GM19467 (cell line): ENCODE measurements around the gene SV2B.

Experiments used
- ATAC-seq: cut with Tn5 transposase; IDR thresholded peaks from one replicate; pipeline ENCODE4 v1.9.1; 2021; ENCODE audit warnings: mild to moderate bottlenecking, moderate library complexity; ENCODE audit not compliant: unreplicated experiment

The SV2B gene

DNA sequence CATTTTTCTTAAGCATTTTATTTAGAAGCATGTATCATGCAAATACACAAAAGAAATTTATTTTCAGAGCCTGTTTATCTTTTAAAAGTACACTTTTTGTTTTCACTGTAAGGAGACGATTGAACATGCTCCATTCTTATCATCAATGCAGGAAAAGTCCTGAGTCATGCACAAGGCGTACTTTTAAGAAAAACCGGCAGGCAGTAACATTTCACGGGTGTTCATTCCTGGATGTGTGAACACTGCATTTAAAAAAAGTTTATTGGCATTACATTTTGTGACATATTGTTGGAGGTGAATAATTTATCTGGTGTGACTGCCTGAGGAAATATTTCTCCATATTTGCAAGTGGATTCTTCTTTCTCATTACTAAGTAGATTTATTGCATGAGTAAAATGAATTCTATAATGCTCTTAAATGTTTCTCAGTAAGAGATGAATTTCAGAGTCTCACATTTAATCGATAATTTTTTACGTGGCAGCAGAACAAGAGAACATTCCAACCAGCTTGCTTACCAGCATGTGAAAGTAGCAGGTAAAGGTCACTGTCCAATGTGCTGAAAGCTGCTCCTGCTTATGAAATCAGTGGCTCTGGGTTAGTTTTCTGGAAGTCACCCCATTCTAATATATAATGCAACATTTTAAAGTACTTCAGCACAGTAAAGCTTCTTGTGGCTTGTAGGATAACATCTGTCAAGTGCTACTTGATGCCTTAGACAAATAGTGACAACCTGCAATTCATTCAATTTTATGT is 87.0 kb downstream of the SV2B start:
- ATAC-seq: no peak

DNA sequence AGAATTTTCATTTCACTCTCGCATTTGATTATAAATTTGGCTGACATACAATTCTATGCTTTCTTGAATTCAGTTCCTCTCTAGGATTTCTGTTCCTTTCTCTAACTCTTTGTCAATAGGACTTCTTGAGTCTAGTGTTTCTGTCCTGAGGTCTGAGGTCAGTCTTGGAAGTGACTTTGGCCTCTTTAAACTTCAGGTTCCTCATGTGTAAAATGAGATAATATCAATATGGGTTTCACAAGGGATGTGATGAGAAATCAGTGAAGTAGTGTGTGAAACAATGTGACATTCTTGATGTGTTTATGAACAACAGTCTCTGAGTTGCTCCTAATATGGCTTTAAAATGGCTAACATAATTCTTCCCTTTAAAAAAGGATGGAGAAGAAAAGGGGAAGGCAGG is 92.2 kb downstream of the SV2B start:
- ATAC-seq: no peak

DNA sequence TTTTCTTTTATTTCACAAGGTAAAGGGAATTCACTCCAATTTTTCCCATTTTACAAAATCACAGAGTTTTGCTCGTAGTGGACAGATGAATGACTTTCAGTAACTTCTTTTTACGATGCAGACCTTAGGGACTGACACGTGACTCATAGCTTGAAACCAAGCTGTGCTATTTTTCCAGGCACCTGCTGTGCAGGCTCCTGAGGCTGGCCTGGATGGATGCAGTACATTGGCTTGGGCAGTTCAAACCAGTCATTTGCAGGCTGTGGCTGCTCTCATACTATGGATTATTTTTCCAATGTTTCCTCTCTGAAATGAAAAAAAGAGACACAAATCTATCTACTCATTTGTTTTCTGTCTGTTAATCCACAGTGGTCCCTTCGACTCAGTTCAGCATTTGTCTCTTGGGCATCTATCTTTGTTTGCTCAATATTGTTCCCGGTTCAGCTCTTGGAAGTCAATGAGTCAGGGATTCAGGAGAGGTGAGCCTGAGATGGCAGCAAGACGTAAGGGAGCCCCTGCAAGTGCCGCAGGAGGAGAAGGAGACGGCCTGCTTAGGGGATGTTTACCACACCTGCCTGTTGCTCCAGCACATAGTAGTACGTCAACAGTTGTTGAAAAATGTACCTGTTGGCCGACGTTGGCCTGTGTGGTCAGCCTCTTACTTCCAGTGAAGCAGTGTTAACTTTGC is 92.8 kb downstream of the SV2B start:
- no peak for ATAC-seq

DNA sequence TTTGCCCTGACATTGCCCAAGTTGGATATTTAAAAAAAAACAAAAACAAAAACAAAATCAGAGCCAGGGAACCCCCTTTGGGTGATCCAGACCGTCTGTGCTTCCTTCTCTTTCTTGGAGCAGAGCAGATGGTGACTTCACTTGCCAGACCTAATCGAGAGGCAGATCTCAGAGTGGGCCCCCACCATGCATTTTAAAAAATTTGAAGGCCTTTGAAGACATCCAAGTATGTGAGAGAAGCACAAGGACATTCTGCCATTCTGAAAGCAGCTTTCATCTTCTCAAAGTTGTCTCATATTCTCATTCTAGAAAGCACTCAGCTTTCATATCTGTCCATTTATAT is 93.3 kb downstream of the SV2B start:
- no peak for ATAC-seq

DNA sequence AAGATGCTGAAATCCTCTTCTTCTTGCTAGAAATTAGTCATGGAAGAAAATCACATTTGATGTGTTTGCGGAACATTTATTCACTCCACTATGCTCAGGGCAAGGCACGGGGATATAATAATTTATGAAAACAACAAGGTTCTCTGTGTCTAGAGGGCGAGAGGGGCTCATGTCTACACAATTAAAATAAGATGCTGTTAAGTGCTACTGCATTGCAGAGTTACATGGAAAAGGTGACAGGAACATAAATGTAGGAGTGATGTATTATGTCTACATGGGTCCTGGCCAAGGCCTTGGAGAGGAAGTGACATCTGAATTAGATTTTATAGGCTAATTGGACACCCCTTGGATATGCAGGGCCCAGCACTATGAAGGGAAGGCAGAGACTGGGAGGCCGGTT is 96.1 kb downstream of the SV2B start:
- no peak for ATAC-seq

DNA sequence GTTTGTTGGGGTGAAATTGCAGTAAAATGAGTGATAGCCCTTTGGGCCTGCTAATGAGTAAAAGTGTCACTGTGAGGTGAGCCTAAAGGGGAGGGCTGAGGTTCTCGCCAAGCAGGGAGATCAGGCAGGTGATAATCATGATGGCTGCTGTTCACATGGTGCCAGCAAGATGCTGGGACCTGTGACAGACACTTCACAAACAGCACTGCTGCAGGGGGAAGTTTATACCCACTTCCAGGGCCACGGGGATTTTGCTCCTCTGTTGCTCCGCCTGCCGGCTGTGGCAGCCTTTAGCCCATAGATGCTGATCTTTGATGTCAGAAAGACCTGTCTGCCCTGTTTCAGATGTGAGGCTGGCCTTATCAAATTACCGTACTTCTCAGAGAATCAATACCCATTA is 96.7 kb downstream of the SV2B start:
- no peak for ATAC-seq

DNA sequence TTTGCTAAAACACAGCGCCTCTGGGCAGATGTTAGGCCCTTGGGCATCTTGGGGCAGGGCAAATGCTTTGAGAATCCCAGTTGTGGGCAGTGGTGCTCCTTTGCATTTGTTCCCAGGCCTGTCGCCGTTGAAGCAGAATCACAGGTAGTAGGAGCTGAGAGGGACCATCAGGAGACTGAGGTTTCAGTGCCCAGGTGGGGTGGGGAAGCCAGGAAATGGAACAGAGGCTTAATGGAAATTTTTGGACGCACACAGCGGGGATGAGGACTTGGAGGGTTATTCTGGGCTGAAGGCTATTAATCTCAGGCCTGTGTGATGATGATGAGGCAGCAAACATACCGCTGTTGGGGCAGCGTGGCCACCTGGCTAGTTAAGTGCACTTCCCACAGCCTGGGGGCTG is 99.5 kb downstream of the SV2B start:
- ATAC-seq: no peak

DNA sequence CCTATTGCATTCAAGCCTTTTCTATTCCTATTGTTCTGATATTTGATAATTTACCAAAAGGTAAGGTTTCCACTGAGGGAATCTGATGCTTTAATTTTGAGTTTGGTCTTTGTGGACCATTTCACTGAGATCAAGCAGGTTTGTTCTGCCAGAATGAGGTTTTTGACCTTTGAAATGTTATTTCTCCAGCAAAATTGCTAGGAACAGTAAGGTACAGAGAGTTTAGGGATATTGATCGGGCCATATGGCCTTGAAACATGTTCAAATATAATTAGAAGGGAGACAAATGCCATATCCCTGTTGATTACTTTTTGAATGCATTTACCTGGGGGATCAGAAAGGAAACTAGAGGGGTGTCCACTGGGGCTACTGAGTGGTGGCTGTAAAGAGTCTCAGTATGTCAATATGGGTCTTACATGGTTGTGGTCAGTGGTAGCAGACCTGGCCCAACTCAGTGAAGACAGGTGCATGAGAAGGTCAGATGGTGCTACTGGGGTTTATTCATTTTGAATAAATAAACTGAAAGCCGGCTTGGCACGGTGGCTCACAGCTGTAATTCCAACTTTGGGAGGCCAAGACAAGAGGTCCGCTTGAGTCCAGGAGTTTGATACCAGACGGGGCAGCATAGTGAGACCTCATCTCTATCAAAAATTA is 100.2 kb downstream of the SV2B start:
- ATAC-seq: no peak

DNA sequence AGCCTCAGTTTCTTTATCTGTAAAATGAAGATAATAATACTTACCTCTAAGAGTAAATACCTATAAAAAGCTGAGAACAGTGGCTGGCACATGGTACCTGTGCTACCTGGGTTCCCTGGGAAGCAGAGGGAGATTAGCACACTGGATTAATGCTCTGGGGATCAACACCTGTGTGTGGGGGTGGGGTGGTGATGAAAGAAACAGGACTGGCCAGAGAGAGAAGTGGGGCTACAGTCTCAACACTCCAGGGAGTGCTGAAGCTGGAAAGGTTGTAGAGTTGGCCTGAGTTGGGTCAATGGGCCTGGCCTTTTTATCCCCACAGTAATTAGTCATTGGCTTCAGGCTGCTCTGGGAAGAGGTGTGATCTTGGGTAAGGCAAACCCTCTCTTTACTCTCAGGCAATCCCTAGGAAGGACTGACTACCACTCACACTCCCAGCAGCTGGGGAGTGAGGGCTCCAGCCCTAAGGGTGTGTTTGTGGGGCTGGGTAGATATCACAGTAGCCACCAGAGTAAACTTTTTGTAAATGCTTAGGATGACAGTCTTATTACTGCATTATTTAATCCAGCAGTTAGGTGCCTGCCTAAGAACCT is 102.5 kb downstream of the SV2B start:
- ATAC-seq: no peak

DNA sequence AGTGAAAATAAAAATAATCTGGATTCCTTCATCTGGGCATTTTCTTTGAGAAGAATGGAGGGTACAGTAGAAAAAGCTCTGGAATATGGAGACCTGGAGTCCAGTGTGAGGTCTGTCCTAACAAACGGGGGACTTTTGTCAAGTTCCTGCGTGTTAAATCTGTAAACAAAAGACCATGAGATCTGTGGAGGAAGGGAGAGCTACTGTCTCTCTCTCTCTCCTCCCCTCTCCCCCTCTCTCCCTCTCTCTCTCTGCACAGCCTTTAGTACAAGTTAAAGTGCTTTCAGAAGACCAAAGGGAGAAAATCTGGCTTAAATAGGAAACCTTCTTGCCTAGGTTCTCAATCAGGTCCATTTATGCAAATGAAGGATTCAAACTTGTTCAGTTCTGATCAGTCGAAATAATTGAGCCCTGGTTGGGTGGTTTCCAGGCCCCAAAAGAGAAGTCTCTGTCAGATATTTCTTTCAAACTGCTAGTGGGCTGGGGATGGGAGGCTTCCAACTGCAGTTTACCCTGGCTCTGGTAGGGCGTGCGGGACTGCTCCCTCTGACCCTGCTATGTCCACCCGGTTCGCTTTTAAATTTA is 103.7 kb downstream of the SV2B start:
- no peak for ATAC-seq

DNA sequence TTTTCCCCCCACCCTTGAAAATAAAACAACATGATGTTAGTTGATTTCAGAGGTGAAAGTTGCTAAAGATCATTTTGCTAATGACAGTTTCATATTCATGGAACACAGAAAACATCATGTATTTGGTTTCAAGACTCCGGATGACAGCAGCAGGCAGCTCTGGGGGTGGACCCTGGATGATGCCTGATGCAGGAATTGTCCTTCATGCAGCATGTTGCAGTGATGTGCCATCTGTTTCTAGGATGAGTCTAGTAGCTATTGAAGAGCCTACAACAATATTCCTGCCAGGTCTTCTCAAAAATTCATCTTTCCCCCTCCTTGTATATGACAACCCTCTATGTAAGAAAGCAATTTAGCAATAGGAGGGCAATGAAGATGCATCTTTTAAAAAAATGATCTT is 108.3 kb downstream of the SV2B start:
- ATAC-seq: no peak

DNA sequence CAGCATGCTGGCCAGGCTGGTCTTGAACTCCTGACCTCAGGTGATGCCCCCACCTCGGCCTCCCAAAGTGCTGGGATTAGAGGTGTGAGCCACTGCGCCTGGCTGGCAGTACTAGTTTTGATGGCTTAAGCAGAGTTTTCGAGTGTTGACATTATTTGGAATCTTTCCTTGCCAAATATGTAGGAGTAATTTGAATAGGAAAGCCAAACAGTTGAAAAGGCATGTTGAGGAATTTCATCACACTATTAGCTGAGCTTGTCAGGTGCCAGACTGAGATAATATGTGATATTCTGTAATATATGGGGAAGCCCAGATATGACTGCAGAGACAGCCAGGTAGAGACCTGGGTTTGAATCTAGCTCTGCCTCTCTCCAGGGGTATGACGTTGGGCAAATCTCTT is 109.3 kb downstream of the SV2B start:
- ATAC-seq: no peak

DNA sequence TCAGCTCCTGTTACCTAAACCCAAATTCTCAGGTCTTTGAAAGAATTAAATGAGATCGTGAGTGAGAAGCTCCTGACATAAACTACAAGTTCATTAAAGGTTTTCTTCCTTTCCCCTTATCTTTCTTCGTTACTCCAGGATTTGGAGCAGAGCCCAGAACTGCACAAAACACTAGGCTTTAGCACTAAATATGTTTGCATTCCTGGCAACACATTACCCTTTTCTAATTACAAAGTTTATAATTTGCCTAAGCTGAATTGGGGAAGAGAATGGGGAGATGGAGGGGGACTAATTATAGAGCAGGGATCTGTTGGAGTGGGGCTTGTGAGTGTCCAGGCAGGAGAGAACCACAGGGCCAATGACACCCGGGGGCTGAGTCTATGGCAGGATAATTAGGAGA is 109.7 kb downstream of the SV2B start:
- ATAC-seq: no peak

DNA sequence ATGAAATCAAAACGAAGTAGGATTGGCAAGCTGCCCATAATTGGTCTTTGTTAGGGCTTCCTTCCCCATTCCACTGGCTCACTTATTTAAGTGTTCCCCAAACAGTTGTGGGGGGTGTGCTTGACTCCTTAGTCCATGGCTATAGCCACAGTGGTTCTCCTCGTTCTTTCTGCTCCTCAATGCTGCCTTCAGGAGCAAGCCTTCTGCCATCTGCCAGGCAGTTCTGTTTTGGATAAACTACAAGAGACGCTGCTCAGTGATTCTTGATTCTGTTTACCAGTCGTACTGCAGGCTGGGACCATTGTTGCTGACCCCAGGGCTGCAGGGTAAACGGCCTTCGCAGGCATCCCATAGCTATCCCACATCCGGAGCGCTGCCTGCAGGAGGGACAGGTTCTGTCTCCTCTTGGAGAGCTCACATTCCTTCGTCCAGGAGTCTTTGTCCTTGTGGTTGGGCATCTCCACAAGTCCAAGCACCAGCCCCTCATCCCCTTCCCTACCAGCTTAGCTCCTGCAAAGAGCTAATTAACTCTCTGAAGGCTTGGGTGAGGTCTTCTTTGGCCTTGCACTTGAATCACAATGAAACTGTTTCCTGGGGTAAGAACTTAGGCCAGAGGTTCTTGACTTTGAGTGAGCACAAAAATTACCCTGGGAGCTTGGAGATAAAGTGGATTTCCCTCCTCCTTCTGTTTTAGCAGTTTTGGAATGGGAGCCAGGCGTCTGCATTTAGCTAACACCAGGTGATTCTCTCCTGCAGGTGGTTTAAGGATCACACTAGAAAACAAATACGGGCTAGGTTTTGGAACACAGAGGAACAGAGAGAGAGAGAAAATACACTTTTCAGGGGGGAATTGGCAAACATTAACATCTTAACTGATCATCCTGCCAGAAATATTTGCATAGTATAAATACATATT is 114.9 kb downstream of the SV2B start:
- ATAC-seq: no peak

DNA sequence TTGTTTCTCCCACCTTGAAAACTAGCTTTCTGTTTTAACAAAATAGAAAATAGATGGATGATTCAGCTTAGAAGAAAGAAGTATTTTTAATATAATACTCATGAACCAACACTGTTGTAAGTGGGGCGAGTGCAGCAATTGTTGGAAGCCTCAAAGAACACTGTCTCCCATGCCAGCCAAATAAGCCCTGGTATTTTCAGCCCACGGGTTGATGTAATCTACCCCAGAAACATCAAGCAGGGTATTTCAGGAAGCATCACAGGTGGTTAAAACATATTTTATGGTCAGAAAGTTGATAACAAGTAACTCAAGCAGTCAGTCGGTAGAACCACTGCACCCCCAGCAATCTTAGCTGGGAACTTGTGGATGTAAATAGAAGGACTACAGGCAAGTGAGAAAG is 115.9 kb downstream of the SV2B start:
- no peak for ATAC-seq

DNA sequence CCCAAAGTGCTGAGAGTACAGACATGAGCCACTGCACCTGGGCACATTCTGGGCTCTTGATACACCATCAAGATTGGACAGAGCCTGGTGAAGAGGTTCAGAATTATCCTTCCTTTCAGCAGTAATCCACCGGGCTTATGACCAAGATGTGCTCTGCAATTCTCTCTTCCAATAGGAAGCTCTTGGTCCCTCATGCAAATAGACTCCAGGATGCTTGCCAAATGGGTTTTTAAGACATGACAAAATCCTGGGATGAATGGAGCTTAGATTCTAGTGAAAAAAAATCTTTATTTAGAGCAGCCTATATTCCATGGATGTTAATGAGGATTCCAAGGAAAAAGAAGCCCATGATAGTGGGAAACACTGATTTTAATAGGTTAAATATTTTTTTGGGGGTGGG is 119.1 kb downstream of the SV2B start:
- no peak for ATAC-seq

DNA sequence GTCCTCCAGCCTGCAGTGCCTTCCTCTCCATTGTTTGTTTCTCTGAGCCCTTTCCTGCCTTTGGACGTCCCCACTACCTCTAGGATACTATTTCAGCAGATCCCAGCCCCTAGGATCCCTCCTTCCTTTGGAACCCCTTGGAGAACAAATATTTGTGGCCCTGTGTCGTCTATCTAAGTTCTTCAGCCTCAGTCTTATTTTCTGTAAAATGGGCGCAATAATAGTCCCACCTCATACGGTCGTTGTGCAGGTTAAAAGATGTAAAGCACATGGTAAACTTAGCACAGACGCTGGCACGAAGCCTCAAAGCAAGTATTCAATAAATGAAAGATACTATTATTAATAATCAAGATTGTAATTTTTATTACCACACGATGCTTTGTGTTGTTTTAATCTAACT is 122.0 kb downstream of the SV2B start:
- ATAC-seq: no peak

DNA sequence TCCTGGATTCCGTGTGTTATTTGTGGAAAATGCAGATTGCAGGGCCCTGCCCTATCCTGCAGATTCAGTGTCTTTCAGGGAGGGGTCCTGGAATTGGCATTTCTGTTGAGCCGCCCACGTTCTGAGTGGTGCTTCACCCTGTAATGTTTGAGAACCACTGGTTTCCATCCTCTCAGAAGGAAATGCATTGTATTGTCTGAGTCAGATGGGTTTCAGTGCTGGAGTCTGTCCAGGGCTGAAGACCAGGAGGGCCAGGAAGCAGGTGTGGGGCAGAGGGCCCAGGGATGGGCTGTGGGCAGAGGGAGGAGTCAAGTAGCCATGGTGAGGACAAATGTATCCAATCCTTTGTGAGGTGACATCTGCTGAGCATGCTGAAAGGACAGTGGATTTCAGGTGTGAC is 123.8 kb downstream of the SV2B start:
- no peak for ATAC-seq

DNA sequence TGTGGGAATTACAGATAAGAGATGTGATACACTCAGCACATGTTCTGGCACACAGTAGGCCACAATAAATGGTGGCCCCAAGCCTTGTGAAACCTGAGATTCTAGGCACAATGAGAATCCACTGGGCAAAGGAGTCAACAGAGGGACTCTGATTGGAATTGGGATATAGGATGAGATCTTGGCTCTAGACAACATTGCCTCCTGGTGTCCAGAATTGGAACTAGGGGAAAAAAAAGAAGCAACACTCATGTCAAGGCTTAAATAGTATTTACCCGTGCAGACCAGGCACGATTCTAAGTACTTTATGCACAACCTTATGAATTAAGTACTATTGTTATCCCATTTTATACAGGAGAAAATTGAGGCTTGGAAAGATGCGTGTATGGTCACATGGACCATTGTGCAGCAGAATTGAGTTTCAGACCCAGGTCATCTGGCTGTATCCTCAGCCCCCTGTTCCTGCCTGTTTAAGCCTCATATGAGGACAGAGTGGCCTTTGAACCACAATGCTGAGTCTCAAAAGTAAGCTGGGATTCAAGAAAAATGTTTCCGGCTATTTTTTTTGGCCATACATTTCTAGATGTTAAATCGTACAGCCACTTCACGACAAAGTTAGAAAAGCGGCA is 124.8 kb downstream of the SV2B start:
- ATAC-seq: no peak

DNA sequence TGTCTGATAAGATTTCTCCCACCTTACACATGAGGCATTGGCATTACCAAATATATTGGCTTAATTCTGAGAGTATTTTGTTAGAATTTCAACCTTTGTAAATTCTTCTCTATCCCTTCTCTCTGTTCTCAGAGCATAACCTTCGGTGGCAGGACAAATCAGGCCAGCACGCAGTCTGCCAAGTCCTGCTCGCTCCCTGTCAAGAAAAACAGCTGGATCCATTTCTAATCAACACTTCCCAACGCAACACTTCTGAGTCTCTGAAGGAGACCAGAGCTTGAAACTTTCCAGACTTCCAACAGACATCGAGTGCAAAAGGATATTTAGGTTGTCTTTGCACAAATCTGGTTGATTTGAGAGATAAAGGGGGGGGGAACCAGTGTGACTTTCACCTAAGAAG is 125.7 kb downstream of the SV2B start:
- no peak for ATAC-seq
